Transverse colon (tissue), 4 donors: ENCODE data around the gene TMEM50B. TPM values are rescaled to one million over a fixed set of nuclear protein-coding genes. Genes with fewer than 3 reads are reported as not detected.

ENCODE experiments used
- DNase-seq: peaks from one replicate; pipeline ENCODE4 v3.0.0-alpha.2; 2019
- H3K27ac ChIP-seq, 4 donors: fragments of 200-600 bp; sonication (generic); 2 replicates each; pipeline ENCODE4 v1.5.1; 2016 to 2018; ENCODE audit warnings: inconsistent platforms in 4 of 4
- H3K27me3 ChIP-seq: fragments of 200-600 bp; sonication (generic); 2 replicates; pipeline ENCODE4 v1.5.1; 2017; ENCODE audit warnings: inconsistent platforms
- H3K36me3 ChIP-seq, 4 donors: fragments of 200-600 bp; sonication (generic); 2 replicates each; pipeline ENCODE4 v1.5.1; 2017 to 2019; ENCODE audit warnings: inconsistent platforms in 4 of 4
- H3K4me1 ChIP-seq, 4 donors: fragments of 200-600 bp; sonication (generic); 2 replicates each; pipeline ENCODE4 v1.5.1; 2017 to 2020; ENCODE audit warnings: inconsistent platforms in 4 of 4
- H3K4me3 ChIP-seq, 4 donors: fragments of 200-600 bp; sonication (generic); 1 replicate in 1 of 4; 2 replicates in 3 of 4; pipeline versions ENCODE4 v1.5.1 to v1.6.1; 2017 to 2019; ENCODE audit warnings: inconsistent platforms in 4 of 4
- H3K9me3 ChIP-seq, 2 donors: fragments of 200-600 bp; sonication (generic); 2 replicates each; pipeline ENCODE4 v1.5.1; 2017 to 2019; ENCODE audit warnings: inconsistent platforms in 2 of 2
- CTCF ChIP-seq, 5 experiments: fragments of 200-600 bp in 3 of 5; fragments of 450-650 bp in 2 of 5; sonication (generic) in 3 of 5; IDR thresholded peaks; 1 replicate in 2 of 5; 2 replicates in 3 of 5; pipeline ENCODE4 v1.5.1; 2016 to 2017; ENCODE audit warnings: antibody characterized with exemption in 5 of 5, inconsistent platforms in 3 of 5, mild to moderate bottlenecking in 2 of 5, moderate library complexity in 1 of 5
- EP300 ChIP-seq: sonication (generic); formaldehyde crosslinking; IDR thresholded peaks from one replicate; pipeline ENCODE4 v1.6.1; 2017; ENCODE audit warnings: antibody characterized with exemption, low read depth
- POLR2A ChIP-seq: fragments of 450-650 bp; IDR thresholded peaks from one replicate; pipeline ENCODE4 v1.6.1; 2016; ENCODE audit warnings: antibody characterized with exemption, mild to moderate bottlenecking, moderate library complexity
- POLR2AphosphoS5 ChIP-seq, 3 donors: sonication (generic); formaldehyde crosslinking; IDR thresholded peaks; one replicate each; pipeline ENCODE4 v1.6.1; 2016; ENCODE audit warnings: antibody characterized with exemption in 3 of 3
- WGBS, 2 donors: methylation state at CpG; one replicate each; pipeline ENCODE4 v1.1.5; 2018; ENCODE audit warnings: low coverage in 1 of 2; 5-methylcytosine and 5-hydroxymethylcytosine counted together
- in situ Hi-C, 4 donors: fragments of 200-750 bp; cut with MboI; loops; one replicate each; pipeline versions ENCODE4 v1.15.0 to v1.15.1; 2017; ENCODE audit warnings: low sequenced_read_pairs in 3 of 4, low pct_ligation_motif_present in 1 of 4, low pct_unique_long_range_greater_than_20kb in 1 of 4
- intact Hi-C: fragments of 100-400 bp; cut with DNase I; formaldehyde crosslinking; loops from one replicate; pipeline ENCODE4 v1.15.1; 2023; ENCODE audit warnings: low total_unique reads
- total RNA-seq, 4 donors: library from RNA; depleted of rRNA; stranded (reverse); fragments of >200 nt; gene quantifications; one replicate each; pipeline ENCODE4 v1.1.0, GENCODE V29; 2016

The TMEM50B gene
- total RNA-seq, 4 donors from 2014 or later = 70.3 to 181 (median 105) TPM

GRCh38 chr21:33428669-33429068, 51.1 kb downstream of the TMEM50B start:
- Histone ChIP-seq H3K4me3 (no peak overlapping the region), H3K27me3 (no peaks in the 10 kb centered on the region), H3K9me3 (no peaks in the 10 kb centered on the region), H3K4me1 (peaks cover 0 to 7% (median 0%) of the 10 kb centered on the region in 4 donors), H3K27ac (peak overlapping the region in 3 of 4 donors; percentile 18 to 45 (median 38)), H3K36me3 (peaks cover 0 to 57% (median 24%) of the 10 kb centered on the region in 4 donors)
- in situ Hi-C loops (loop anchor here in 1 of 4 donors (25.0 kb wide), 1 partner anchor 491 kb away; no protein-coding TSS in a partner anchor), intact Hi-C loops (no loop called here)
- TF ChIP-seq EP300 (no peak), POLR2A (no peak), CTCF (IDR thresholded peaks at IDR 0.05) (no peak), POLR2AphosphoS5 (IDR thresholded peaks at IDR 0.05) (no peak)
- 82 to 86% methylated on average over 4 to 8 of the region's 8 CpGs for WGBS, 2 donors
- no peak for DNase-seq

- WGBS, 2 donors = 87 to 89% methylated on average over 6 to 7 of the region's 7 CpGs
- Histone ChIP-seq H3K27ac (no peak overlapping the region), H3K36me3 (peaks cover 0 to 51% (median 20%) of the 10 kb centered on the region in 4 donors), H3K9me3 (no peaks in the 10 kb centered on the region), H3K27me3 (no peaks in the 10 kb centered on the region), H3K4me1 (peaks cover 0 to 7% (median 0%) of the 10 kb centered on the region in 4 donors), H3K4me3 (no peak overlapping the region)
- in situ Hi-C loops (loop anchor here in 1 of 4 donors (25.0 kb wide), 1 partner anchor 490 kb away; no protein-coding TSS in a partner anchor), intact Hi-C loops (no loop called here)
- TF ChIP-seq POLR2A (no peak), POLR2AphosphoS5 (IDR thresholded peaks at IDR 0.05) (no peak), CTCF (IDR thresholded peaks at IDR 0.05) (no peak), EP300 (no peak)
- DNase-seq = no peak
Measured at GRCh38 chr21:33427051-33427450, 52.7 kb downstream of the TMEM50B start.

- WGBS, 2 donors = 86% methylated on average over 3 of the region's 3 CpGs; no CpG with 5 or more reads in 1 of the 2 donors
- Histone ChIP-seq H3K36me3 (peaks cover 0 to 49% (median 22%) of the 10 kb centered on the region in 4 donors), H3K27me3 (no peaks in the 10 kb centered on the region), H3K9me3 (no peaks in the 10 kb centered on the region), H3K27ac (no peak overlapping the region), H3K4me1 (peaks cover 0 to 7% (median 0%) of the 10 kb centered on the region in 4 donors), H3K4me3 (no peak overlapping the region)
- in situ Hi-C loops (loop anchor here in 1 of 4 donors (25.0 kb wide), 1 partner anchor 489 kb away; no protein-coding TSS in a partner anchor), intact Hi-C loops (no loop called here)
- no peak for TF ChIP-seq POLR2AphosphoS5 (IDR thresholded peaks at IDR 0.05)
- TF ChIP-seq CTCF (IDR thresholded peaks at IDR 0.05) = no peak
- TF ChIP-seq EP300 = no peak
- TF ChIP-seq POLR2A = no peak
- no peak for DNase-seq
Measured at GRCh38 chr21:33425825-33426224, 53.9 kb downstream of the TMEM50B start.

- peaks cover 0 to 43% (median 18%) of the 10 kb centered on the region in 4 donors for H3K36me3 ChIP-seq
- TF ChIP-seq EP300 = no peak
- TF ChIP-seq POLR2A = no peak
- no peak for TF ChIP-seq CTCF (IDR thresholded peaks at IDR 0.05)
- no peak for TF ChIP-seq POLR2AphosphoS5 (IDR thresholded peaks at IDR 0.05)
- 94 to 100% methylated on average over 1 to 9 of the region's 9 CpGs for WGBS, 2 donors
- no peak overlapping the region for H3K27ac ChIP-seq
- intact Hi-C loops (no loop called here), in situ Hi-C loops (no loop called here)
- H3K4me3 ChIP-seq = no peak overlapping the region
- no peak for DNase-seq
- no peaks in the 10 kb centered on the region for H3K9me3 ChIP-seq
- H3K4me1 ChIP-seq = peaks cover 0 to 1% (median 0%) of the 10 kb centered on the region in 4 donors
- no peaks in the 10 kb centered on the region for H3K27me3 ChIP-seq
Measured at GRCh38 chr21:33424214-33424613, 55.6 kb downstream of the TMEM50B start.
